Cardiac muscle cell (in vitro differentiated cells and primary cell): ENCODE data around the gene DGKG. TPM values are rescaled to one million over a fixed set of nuclear protein-coding genes. Genes with fewer than 3 reads are reported as not detected.

Experiments used
- DNase-seq, 2 donors: peaks; one replicate each; pipeline versions ENCODE4 v3.0.0 to v3.0.0-alpha.2; 2010 to 2017; ENCODE audit warnings: low read depth in 1 of 2, low spot score in 1 of 2
- H3K27ac ChIP-seq: fragments of 200-600 bp; sonication (generic); 2 replicates; pipeline ENCODE4 v1.5.1; 2016
- H3K27me3 ChIP-seq: fragments of 200-600 bp; sonication (generic); 2 replicates; pipeline ENCODE4 v1.6.0; 2016; ENCODE audit warnings: control low read depth
- H3K36me3 ChIP-seq: fragments of 200-600 bp; sonication (generic); 2 replicates; pipeline ENCODE4 v1.5.1; 2016; ENCODE audit warnings: control low read depth
- H3K4me1 ChIP-seq: fragments of 200-600 bp; sonication (generic); 2 replicates; pipeline ENCODE4 v1.8.1; 2017; ENCODE audit warnings: low read depth, mild to moderate bottlenecking, mixed run types
- H3K4me3 ChIP-seq: fragments of 200-600 bp; sonication (generic); 2 replicates; pipeline ENCODE4 v1.5.1; 2016; ENCODE audit warnings: mild to moderate bottlenecking
- H3K9me3 ChIP-seq: fragments of 200-600 bp; sonication (generic); 2 replicates; pipeline ENCODE4 v1.5.1; 2017; ENCODE audit warnings: low read depth, mild to moderate bottlenecking, control low read depth
- CTCF ChIP-seq: IDR thresholded peaks from 2 replicates; pipeline ENCODE4 v1.5.1; 2012; ENCODE audit warnings: low read depth, mild to moderate bottlenecking, low read length
- polyA plus RNA-seq: library from polyadenylated mRNA; unstranded; fragments of >200 nt; fragmentation: Nextera tagmentation; extraction: Ambion mirVana; gene quantifications from 2 replicates; pipeline ENCODE4 v1.2.1, GENCODE V29; 2016
- total RNA-seq: library from RNA; depleted of rRNA; stranded (reverse); fragments of >200 nt; gene quantifications from 2 replicates; pipeline ENCODE4 v1.2.3, GENCODE V29; 2016

Gene DGKG
- total and polyA plus RNA-seq, 2 experiments from 2014 or later = 0.15 TPM; not detected in 1

- no peak overlapping the region for H3K27ac ChIP-seq
- H3K27me3 ChIP-seq = no peaks in the 10 kb centered on the region
- H3K36me3 ChIP-seq = no peaks in the 10 kb centered on the region
- H3K4me3 ChIP-seq = no peak overlapping the region
- H3K4me1 ChIP-seq = no peaks in the 10 kb centered on the region
- H3K9me3 ChIP-seq = no peaks in the 10 kb centered on the region
- no peak for TF ChIP-seq CTCF
- no peak for DNase-seq
Observed at GRCh38 chr3:186182850-186183249, 179.2 kb downstream of the DGKG start.

- Histone ChIP-seq H3K27me3 (no peaks in the 10 kb centered on the region), H3K4me3 (no peak overlapping the region), H3K27ac (no peak overlapping the region), H3K4me1 (no peaks in the 10 kb centered on the region), H3K36me3 (no peaks in the 10 kb centered on the region), H3K9me3 (no peaks in the 10 kb centered on the region)
- no peak for TF ChIP-seq CTCF
- no peak for DNase-seq
Observed at GRCh38 chr3:186181901-186182300, 180.1 kb downstream of the DGKG start.

- no peak for DNase-seq
- TF ChIP-seq CTCF = no peak
- H3K9me3 ChIP-seq = no peaks in the 10 kb centered on the region
- no peak overlapping the region for H3K4me3 ChIP-seq
- H3K27me3 ChIP-seq = no peaks in the 10 kb centered on the region
- no peaks in the 10 kb centered on the region for H3K4me1 ChIP-seq
- no peak overlapping the region for H3K27ac ChIP-seq
- no peaks in the 10 kb centered on the region for H3K36me3 ChIP-seq
Observed at GRCh38 chr3:186180891-186181481, 181.0 kb downstream of the DGKG start.

- Histone ChIP-seq H3K9me3 (no peaks in the 10 kb centered on the region), H3K4me1 (no peaks in the 10 kb centered on the region), H3K27ac (no peak overlapping the region), H3K27me3 (no peaks in the 10 kb centered on the region), H3K4me3 (no peak overlapping the region), H3K36me3 (no peaks in the 10 kb centered on the region)
- TF ChIP-seq CTCF = no peak
- no peak for DNase-seq
Observed at GRCh38 chr3:186180151-186180550, 181.9 kb downstream of the DGKG start.

- Histone ChIP-seq H3K27me3 (no peaks in the 10 kb centered on the region), H3K4me1 (peaks cover 4% of the 10 kb centered on the region), H3K27ac (no peak overlapping the region), H3K4me3 (no peak overlapping the region), H3K36me3 (no peaks in the 10 kb centered on the region), H3K9me3 (no peaks in the 10 kb centered on the region)
- no peak for TF ChIP-seq CTCF
- DNase-seq = no peak
Observed at GRCh38 chr3:186178412-186178811, 183.6 kb downstream of the DGKG start.
